Endothelial cell of umbilical vein (primary cell): ENCODE data around the gene HSP90AB1. TPM values are rescaled to one million over a fixed set of nuclear protein-coding genes. Genes with fewer than 3 reads are reported as not detected.

ENCODE experiments used
- BruUV-seq: library from RNA; stranded (reverse); fragments of 400-500 nt; replicated peaks from 2 replicates; lab custom pipeline; 2021; lab: Mats Ljungman, UMichigan
- CTCF ChIA-PET: fragments of 300-600, 350-600 bp; sonication (Branson Sonifier 250); formaldehyde crosslinking; loops from one replicate; lab custom pipeline; 2021; ENCODE audit warnings: antibody characterized with exemption, inconsistent platforms; lab: Charles Lee
- POLR2A ChIA-PET: fragments of 300-600, 350-600 bp; sonication (Branson Sonifier 250); formaldehyde crosslinking; loops from one replicate; lab custom pipeline; 2021; ENCODE audit warnings: antibody characterized with exemption, inconsistent platforms; lab: Charles Lee
- DNase-seq: peaks from one replicate; pipeline ENCODE4 v3.0.0-alpha.2; 2011; ENCODE audit warnings: low read depth, low spot score
- FAIRE-seq: peaks from 2 replicates; lab custom pipeline; 2011; peaks lifted over from hg19 to GRCh38; lab: Jason Lieb, UNC
- H2AFZ ChIP-seq: 2 replicates; pipeline ENCODE4 v1.6.0; 2012; ENCODE audit warnings: low read depth, low read length, control low read depth, inconsistent platforms
- H3K27ac ChIP-seq: 2 replicates; pipeline ENCODE4 v1.5.1; 2011; ENCODE audit warnings: low read depth, mild to moderate bottlenecking, control low read depth, low read length, moderate library complexity; ENCODE audit not compliant: insufficient read depth
- H3K27me3 ChIP-seq, 2 experiments: 2 replicates each; pipeline versions ENCODE4 v1.6.0 to v1.6.1; 2011; ENCODE audit warnings: low read length in 2 of 2, mixed read lengths in 1 of 2; ENCODE audit not compliant: control insufficient read depth in 2 of 2, insufficient read depth in 2 of 2
- H3K36me3 ChIP-seq, 2 experiments: 2 replicates in 1 of 2; 3 replicates in 1 of 2; pipeline ENCODE4 v1.5.1; 2011; ENCODE audit warnings: low read length in 2 of 2, mild to moderate bottlenecking in 1 of 2, moderate library complexity in 1 of 2; ENCODE audit not compliant: control insufficient read depth in 2 of 2, insufficient read depth in 2 of 2; ENCODE audit errors: extremely low read depth in 1 of 2
- H3K4me1 ChIP-seq: 3 replicates; pipeline ENCODE4 v1.5.1; 2011; ENCODE audit warnings: mild to moderate bottlenecking, low read length; ENCODE audit not compliant: control insufficient read depth, insufficient read depth; ENCODE audit errors: extremely low read depth
- H3K4me2 ChIP-seq: 2 replicates; pipeline ENCODE4 v1.6.1; 2011; ENCODE audit warnings: low read length, control low read depth, mixed read lengths; ENCODE audit not compliant: insufficient read depth
- H3K4me3 ChIP-seq, 3 experiments: fragments of 200-600 bp in 1 of 3; sonication (generic), shearing (Covaris generic) in 1 of 3; replicated peaks in 1 of 3; 2 replicates each; pipeline ENCODE4 v1.5.1; 2011 to 2016; ENCODE audit warnings: control low read depth in 3 of 3, low read length in 3 of 3, mild to moderate bottlenecking in 2 of 3, inconsistent platforms in 1 of 3, low read depth in 1 of 3, moderate library complexity in 1 of 3; ENCODE audit not compliant: insufficient read depth in 1 of 3
- H3K79me2 ChIP-seq: 2 replicates; pipeline ENCODE4 v1.6.0; 2012; ENCODE audit warnings: low read length, inconsistent platforms; ENCODE audit not compliant: control insufficient read depth, insufficient read depth
- H3K9ac ChIP-seq: replicated peaks from 2 replicates; pipeline ENCODE3; 2011; ENCODE audit warnings: low read length, control low read depth; ENCODE audit not compliant: insufficient read depth; ENCODE audit errors: extremely low read depth
- H3K9me1 ChIP-seq: replicated peaks from 3 replicates; pipeline ENCODE4 v1.6.0; 2011; ENCODE audit warnings: mild to moderate bottlenecking, low read length; ENCODE audit not compliant: control insufficient read depth, insufficient read depth; ENCODE audit errors: extremely low read depth
- H3K9me3 ChIP-seq: replicated peaks from 2 replicates; pipeline ENCODE4 v1.5.1; 2012; ENCODE audit warnings: low read length, inconsistent platforms; ENCODE audit not compliant: control insufficient read depth, insufficient read depth
- H4K20me1 ChIP-seq: replicated peaks from 2 replicates; pipeline ENCODE3; 2011; ENCODE audit warnings: mild to moderate bottlenecking, low read length; ENCODE audit not compliant: control insufficient read depth, insufficient read depth; ENCODE audit errors: extremely low read depth
- CTCF ChIP-seq, 2 donors: IDR thresholded peaks; 1 replicate in 1 of 2; 2 replicates in 1 of 2; pipeline ENCODE4 v1.5.1; 2011; ENCODE audit warnings: low read length in 2 of 2, mild to moderate bottlenecking in 2 of 2, moderate library complexity in 2 of 2, control low read depth in 1 of 2, inconsistent platforms in 1 of 2, low read depth in 1 of 2; ENCODE audit not compliant: insufficient read depth in 1 of 2; ENCODE audit errors: extremely low read depth in 1 of 2
- EZH2 ChIP-seq: IDR thresholded peaks from 2 replicates; pipeline ENCODE4 v1.6.1; 2012; ENCODE audit warnings: borderline replicate concordance, low read depth, mild to moderate bottlenecking, moderate library complexity, low read length, inconsistent platforms; ENCODE audit not compliant: severe bottlenecking
- FOS ChIP-seq: IDR thresholded peaks from 2 replicates; pipeline ENCODE4 v1.6.1; 2011; ENCODE audit warnings: mild to moderate bottlenecking, low read length, moderate library complexity, borderline replicate concordance; ENCODE audit not compliant: insufficient read depth
- GATA2 ChIP-seq: IDR thresholded peaks from 2 replicates; pipeline ENCODE4 v1.7.0; 2011; ENCODE audit warnings: low read depth, mild to moderate bottlenecking, moderate library complexity, mixed read lengths, low read length; ENCODE audit not compliant: insufficient read length, insufficient read depth
- JUN ChIP-seq: IDR thresholded peaks from 2 replicates; pipeline ENCODE4 v1.6.1; 2011; ENCODE audit warnings: borderline replicate concordance, low read depth; ENCODE audit not compliant: insufficient read length, insufficient read depth
- MYC ChIP-seq: IDR thresholded peaks from one replicate; pipeline ENCODE4 v1.6.1; 2011; ENCODE audit warnings: mild to moderate bottlenecking, low read depth, low read length
- POLR2A ChIP-seq: IDR thresholded peaks from 2 replicates; pipeline ENCODE4 v1.6.1; 2012; ENCODE audit warnings: low read depth, mild to moderate bottlenecking, control low read depth, low read length
- POLR2AphosphoS5 ChIP-seq: IDR thresholded peaks from 2 replicates; pipeline ENCODE4 v1.6.1; 2012; ENCODE audit warnings: low read depth, mild to moderate bottlenecking, control low read depth, low read length, moderate library complexity; ENCODE audit not compliant: insufficient read depth
- dilution Hi-C: fragments of 300-500 bp; cut with MboI; formaldehyde crosslinking; loops from one replicate; pipeline ENCODE4 v1.15.0; 2019; ENCODE audit warnings: low sequenced_read_pairs; ENCODE audit not compliant: extremely low pct_ligation_motif_present
- intact Hi-C: fragments of 100-400 bp; cut with micrococcal nuclease; formaldehyde crosslinking; loops from one replicate; pipeline ENCODE4 v1.10.0; 2022
- polyA plus RNA-seq, 4 experiments: library from polyadenylated mRNA; depleted of rRNA in 3 of 4; stranded (reverse) in 3 of 4; unstranded in 1 of 4; fragments of >200 nt; gene quantifications; 2 replicates each; pipeline versions ENCODE4 v1.2.1 to v1.2.3, GENCODE V29; 2011 to 2012; ENCODE audit warnings: missing spikeins in 1 of 4
- total RNA-seq: library from RNA; stranded (reverse); gene quantifications from 2 replicates; pipeline ENCODE4 v1.2.3, GENCODE V29; 2021
- TF ChIP-seq, protein P1 (sequence below): IDR thresholded peaks from 2 replicates; pipeline ENCODE4 v1.6.1; 2011; ENCODE audit not compliant: insufficient read depth, insufficient read length

The HSP90AB1 gene
- total and polyA plus RNA-seq, 2 donors (not counting 3 experiments of a cell fraction or from before 2014, with no cell fraction given) = 824 to 1,201 TPM

DNA sequence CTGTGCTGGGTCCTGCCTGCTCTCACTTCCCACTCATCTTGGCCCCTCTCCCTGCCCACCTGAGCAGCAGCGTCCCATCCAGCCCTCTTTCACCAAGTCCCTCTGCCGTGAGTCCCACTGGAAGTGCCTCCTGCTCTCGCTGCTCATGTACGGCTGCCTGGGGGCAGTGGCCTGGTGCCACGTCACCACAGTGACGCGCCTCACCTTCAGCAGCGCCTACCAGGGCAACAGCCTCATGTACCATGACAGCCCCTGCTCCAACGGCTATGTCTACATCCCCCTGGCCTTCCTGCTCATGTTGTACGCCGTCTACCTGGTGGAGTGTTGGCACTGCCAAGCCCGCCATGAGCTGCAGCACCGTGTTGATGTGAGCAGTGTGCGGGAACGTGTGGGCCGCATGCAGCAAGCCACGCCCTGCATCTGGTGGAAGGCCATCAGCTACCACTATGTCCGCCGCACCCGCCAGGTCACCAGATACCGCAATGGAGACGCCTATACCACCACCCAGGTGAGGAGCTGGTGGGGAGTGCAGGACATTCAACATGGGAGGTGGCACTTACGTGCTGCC lies 26.2 kb downstream of the HSP90AB1 start:
- no peak overlapping the region for H3K9ac ChIP-seq
- TF ChIP-seq MYC = no peak
- TF ChIP-seq, protein P1, sequence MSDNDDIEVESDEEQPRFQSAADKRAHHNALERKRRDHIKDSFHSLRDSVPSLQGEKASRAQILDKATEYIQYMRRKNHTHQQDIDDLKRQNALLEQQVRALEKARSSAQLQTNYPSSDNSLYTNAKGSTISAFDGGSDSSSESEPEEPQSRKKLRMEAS = no peak
- no peak for TF ChIP-seq JUN
- TF ChIP-seq POLR2A = no peak
- TF ChIP-seq EZH2 = no peak
- intact Hi-C loops (no loop called here), dilution Hi-C loops (no loop called here)
- H3K4me2 ChIP-seq = no peak overlapping the region
- POLR2A ChIA-PET = no interaction called here
- no TSS peak for BruUV-seq
- H3K9me1 ChIP-seq = no peaks in the 10 kb centered on the region
- FAIRE-seq = no peak
- H3K27ac ChIP-seq = no peak overlapping the region
- H3K4me3 ChIP-seq = no peak overlapping the region
- no peak for DNase-seq
- no peaks in the 10 kb centered on the region for H3K79me2 ChIP-seq
- H4K20me1 ChIP-seq = no peaks in the 10 kb centered on the region
- no peak overlapping the region for H2AFZ ChIP-seq
- no peaks in the 10 kb centered on the region for H3K36me3 ChIP-seq
- CTCF ChIA-PET = interaction anchor here (0.9 kb wide), 1 partner anchor 65 kb away, joined by 4 read pairs; no protein-coding TSS in a partner anchor
- peaks cover 9% of the 10 kb centered on the region for H3K4me1 ChIP-seq
- H3K27me3 ChIP-seq = peaks cover 37 to 63% of the 10 kb centered on the region in 2 experiments
- no peaks in the 10 kb centered on the region for H3K9me3 ChIP-seq

DNA sequence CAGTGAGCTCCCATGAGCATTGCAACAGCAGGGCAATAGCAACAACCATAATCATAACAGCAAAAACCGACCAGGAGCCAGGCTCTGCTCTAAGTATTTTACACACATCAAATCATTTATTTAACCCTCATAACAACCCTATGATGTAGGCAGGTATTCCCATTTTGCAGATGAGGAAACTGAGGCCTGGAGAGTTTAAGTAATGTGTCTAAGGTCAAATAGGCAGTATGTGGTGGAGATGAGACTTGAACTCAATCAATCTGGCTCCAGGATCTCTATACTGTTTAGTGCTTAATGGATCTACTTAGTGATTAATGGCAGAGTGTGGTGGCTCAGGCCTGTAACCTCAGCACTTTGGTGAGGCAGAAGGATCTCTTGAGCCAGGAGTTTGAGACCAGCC lies 26.7 kb downstream of the HSP90AB1 start:
- ChIA-PET POLR2A (no interaction called here), CTCF (interaction anchor here (0.8 to 0.9 kb wide), 2 partner anchors 31 to 64 kb away, joined by 4 to 6 read pairs; no protein-coding TSS in a partner anchor)
- H3K27me3 ChIP-seq = peaks cover 34 to 59% of the 10 kb centered on the region in 2 experiments

More for the DNA sequence above, 26.7 kb downstream of the HSP90AB1 start:
- Histone ChIP-seq H3K9me3 (no peaks in the 10 kb centered on the region), H3K4me3 (no peak overlapping the region), H2AFZ (no peak overlapping the region), H4K20me1 (no peaks in the 10 kb centered on the region), H3K4me2 (no peak overlapping the region), H3K4me1 (peaks cover 9% of the 10 kb centered on the region), H3K36me3 (no peaks in the 10 kb centered on the region), H3K27ac (no peak overlapping the region), H3K9me1 (no peaks in the 10 kb centered on the region), H3K9ac (no peak overlapping the region), H3K79me2 (no peaks in the 10 kb centered on the region)
- dilution Hi-C loops (no loop called here), intact Hi-C loops (no loop called here)
- no peak for DNase-seq
- FAIRE-seq = no peak
- no TSS peak for BruUV-seq
- no peak for TF ChIP-seq MYC
- no peak for TF ChIP-seq CTCF (IDR thresholded peaks at IDR 0.05; ENCODE audit: extremely low read depth in 1 of 2, insufficient read depth in 1 of 2, low read depth in 1 of 2, low read length in 2 of 2)
- TF ChIP-seq, protein P1 = no peak
- no peak for TF ChIP-seq FOS
- no peak for TF ChIP-seq POLR2A
- TF ChIP-seq EZH2 = no peak
- TF ChIP-seq JUN = no peak
- TF ChIP-seq GATA2 = no peak
- TF ChIP-seq POLR2AphosphoS5 = no peak
